Psoas muscle (tissue), 8 donors: ENCODE results near the gene CAMTA1. TPM values are rescaled to one million over a fixed set of nuclear protein-coding genes. Genes with fewer than 3 reads are reported as not detected.

Experiments
- ATAC-seq, 4 donors: fragments of 200-7000 bp; cut with Tn5 transposase; one replicate each; pipeline ENCODE4 v1.9.1; 2020; ENCODE audit warnings: moderate library complexity in 3 of 4, mild to moderate bottlenecking in 2 of 4
- DNase-seq, 2 donors: peaks; one replicate each; pipeline ENCODE4 v3.0.0-alpha.2; 2020
- H3K27ac ChIP-seq: fragments of 200-600 bp; one replicate; pipeline ENCODE4 v1.8.0; 2022
- H3K27me3 ChIP-seq, 3 donors: fragments of 200-600 bp in 1 of 3; one replicate each; pipeline versions ENCODE4 v1.6.1 to v1.8.0; 2013 to 2022; ENCODE audit warnings: low read length in 2 of 3, mild to moderate bottlenecking in 2 of 3, moderate library complexity in 1 of 3; ENCODE audit not compliant: insufficient read depth in 3 of 3
- H3K36me3 ChIP-seq, 2 donors: fragments of 200-600 bp in 1 of 2; one replicate each; pipeline versions ENCODE4 v1.6.1 to v1.8.0; 2013 to 2022; ENCODE audit warnings: low read depth in 1 of 2, mild to moderate bottlenecking in 1 of 2, moderate library complexity in 1 of 2; ENCODE audit not compliant: insufficient read depth in 1 of 2
- H3K4me1 ChIP-seq: fragments of 200-600 bp; one replicate; pipeline ENCODE4 v1.8.0; 2022
- H3K4me3 ChIP-seq: fragments of 200-600 bp; one replicate; pipeline ENCODE4 v1.8.0; 2022; ENCODE audit warnings: mild to moderate bottlenecking
- H3K9me3 ChIP-seq: fragments of 200-600 bp; one replicate; pipeline ENCODE4 v1.8.0; 2022
- CTCF ChIP-seq: fragments of 200-600 bp; IDR thresholded peaks from one replicate; pipeline ENCODE4 v1.8.0; 2022; ENCODE audit warnings: antibody characterized with exemption
- WGBS, 3 donors: extraction: QIAGEN DNeasy Blood & Tissue Kit; methylation state at CpG; one replicate each; pipeline versions ENCODE4 v1.1.6 to v1.1.7; 2013; 5-methylcytosine and 5-hydroxymethylcytosine counted together
- intact Hi-C, 2 donors: fragments of 100-400 bp; cut with DNase I; formaldehyde crosslinking; loops; one replicate each; pipeline versions ENCODE4 v1.11.0 to v1.14.2; 2022
- polyA plus RNA-seq, 3 donors: library from polyadenylated mRNA; stranded (reverse); fragments of 200-250 nt; gene quantifications; one replicate each; pipeline ENCODE4 v1.2.3, GENCODE V29; 2013
- total RNA-seq, 4 donors: library from RNA; stranded (reverse); fragmentation: NEBNext Ultra II Directional in 2 of 4; extraction: Animal tissue kit (Norgen Biotek cat#: 25700) in 2 of 4; gene quantifications; one replicate each; pipeline versions ENCODE4 v1.2.1 to v1.2.4, GENCODE V29; 2021 to 2023
- donor health status: healthy with polysubstance abuse.
- donor health status: DM: no; HTN: no; CAD: no; lungs with moderate emphysema.
- donor health status: Bipolar disorder and iron deficiency.
- donor health status: healthy.
- donor health status: DM: yes; HTN: yes; CAD: no.
- donor health status: DM: no; HTN: no; CAD: no.
- donor health status: DM: no; HTN: no; CAD: no.
- donor health status: DM: yes; HTN: yes; CAD: no.

CAMTA1 gene
- total and polyA plus RNA-seq, 7 donors: 64.6 to 206 (median 76.5) TPM

DNA sequence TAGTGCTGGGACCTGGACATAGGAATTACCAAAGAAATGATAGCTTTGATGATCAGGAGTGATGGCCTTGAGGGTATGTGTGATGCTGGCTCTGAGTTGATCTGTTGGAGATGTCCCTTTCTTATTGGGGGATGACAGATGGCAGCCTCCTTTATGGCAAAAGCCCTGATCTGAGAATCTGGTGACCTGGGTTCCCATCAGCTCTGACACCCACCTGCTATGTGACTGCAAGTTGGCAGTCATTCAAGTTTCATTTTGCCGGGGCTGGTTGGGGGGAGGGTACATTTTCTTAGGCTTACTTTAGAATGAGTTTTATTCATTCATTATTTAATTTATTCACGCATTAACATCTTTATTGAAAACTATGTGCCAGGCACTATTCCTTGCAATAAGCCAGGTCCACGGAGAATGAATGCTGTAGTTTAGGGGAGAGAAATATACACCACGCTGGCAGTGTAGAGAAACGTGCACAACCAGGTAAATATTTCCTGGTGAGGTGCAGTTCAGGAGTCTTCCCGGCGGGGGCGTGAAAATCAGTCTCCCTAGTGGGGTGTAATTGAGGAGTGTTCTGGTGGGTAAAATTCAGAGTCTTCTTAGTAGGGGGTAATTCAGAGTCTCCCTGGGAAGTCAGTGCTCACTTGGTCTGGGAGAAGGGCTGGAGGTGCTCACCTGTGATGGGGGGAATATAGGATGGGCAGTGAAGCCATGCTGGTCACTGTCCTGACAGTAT, 401.3 kb downstream of the CAMTA1 start:
- H3K27me3 ChIP-seq: no peaks in the 10 kb centered on the region
- no peak overlapping the region for H3K4me3 ChIP-seq
- intact Hi-C loops: no loop called here
- H3K4me1 ChIP-seq: no peaks in the 10 kb centered on the region
- no peak overlapping the region for H3K27ac ChIP-seq
- no peak for DNase-seq
- H3K36me3 ChIP-seq: no peaks in the 10 kb centered on the region
- H3K9me3 ChIP-seq: no peaks in the 10 kb centered on the region
- no peak for TF ChIP-seq CTCF
- WGBS, 3 donors: 54 to 59% (median 57%) methylated on average over 8 of the region's 8 CpGs
- no peak for ATAC-seq

- Histone ChIP-seq H3K9me3 (no peaks in the 10 kb centered on the region), H3K36me3 (no peaks in the 10 kb centered on the region), H3K27ac (no peak overlapping the region), H3K27me3 (no peaks in the 10 kb centered on the region), H3K4me1 (no peaks in the 10 kb centered on the region), H3K4me3 (no peak overlapping the region)
- 68 to 76% (median 69%) methylated on average over 4 of the region's 4 CpGs for WGBS, 3 donors
- intact Hi-C loops: no loop called here
- TF ChIP-seq CTCF: no peak
- no peak for DNase-seq
- no peak for ATAC-seq
Measured at GRCh38 chr1:7187112-7187493, 401.8 kb downstream of the CAMTA1 start.

DNA sequence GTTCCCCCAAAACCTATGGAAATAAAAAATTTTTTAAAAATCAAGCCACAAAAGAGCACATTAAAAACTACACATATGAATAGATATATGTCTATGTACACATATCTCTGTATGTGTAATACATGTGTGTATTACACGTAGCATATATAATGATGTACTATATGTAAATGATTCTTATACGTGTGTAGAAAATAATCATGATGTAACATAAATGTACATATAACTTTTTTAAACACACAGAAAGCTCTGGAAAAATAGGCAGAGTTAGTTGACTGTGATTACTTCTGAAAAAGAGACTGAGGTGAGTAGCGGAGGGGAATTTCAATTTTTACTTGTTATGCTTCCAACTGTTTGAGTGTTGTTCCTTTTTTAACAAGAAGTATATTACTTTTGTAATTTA, 405.0 kb downstream of the CAMTA1 start:
- 87 to 93% (median 92%) methylated on average over 3 of the region's 3 CpGs for WGBS, 3 donors
- Histone ChIP-seq H3K27ac (no peak overlapping the region), H3K4me3 (no peak overlapping the region), H3K9me3 (no peaks in the 10 kb centered on the region), H3K36me3 (no peaks in the 10 kb centered on the region), H3K27me3 (no peaks in the 10 kb centered on the region), H3K4me1 (no peaks in the 10 kb centered on the region)
- no peak for DNase-seq
- ATAC-seq: no peak
- intact Hi-C loops: no loop called here
- no peak for TF ChIP-seq CTCF

- DNase-seq: no peak
- TF ChIP-seq CTCF: no peak
- H3K9me3 ChIP-seq: no peaks in the 10 kb centered on the region
- no peaks in the 10 kb centered on the region for H3K4me1 ChIP-seq
- H3K36me3 ChIP-seq: no peaks in the 10 kb centered on the region
- intact Hi-C loops: no loop called here
- ATAC-seq: no peak
- no peak overlapping the region for H3K4me3 ChIP-seq
- 92 to 94% (median 93%) methylated on average over 10 of the region's 10 CpGs for WGBS, 3 donors
- no peaks in the 10 kb centered on the region for H3K27me3 ChIP-seq
- no peak overlapping the region for H3K27ac ChIP-seq
Measured at GRCh38 chr1:7192453-7192852, 407.2 kb downstream of the CAMTA1 start.
